ENCODE results near the gene ZBTB7B. TPM values are rescaled to one million over a fixed set of nuclear protein-coding genes. Genes with fewer than 3 reads are reported as not detected.

The ZBTB7B gene
- total and polyA plus RNA-seq, 2 donors (not counting 1 experiment from before 2014, with no cell fraction given) = 55.7 to 67.3 TPM

DNA sequence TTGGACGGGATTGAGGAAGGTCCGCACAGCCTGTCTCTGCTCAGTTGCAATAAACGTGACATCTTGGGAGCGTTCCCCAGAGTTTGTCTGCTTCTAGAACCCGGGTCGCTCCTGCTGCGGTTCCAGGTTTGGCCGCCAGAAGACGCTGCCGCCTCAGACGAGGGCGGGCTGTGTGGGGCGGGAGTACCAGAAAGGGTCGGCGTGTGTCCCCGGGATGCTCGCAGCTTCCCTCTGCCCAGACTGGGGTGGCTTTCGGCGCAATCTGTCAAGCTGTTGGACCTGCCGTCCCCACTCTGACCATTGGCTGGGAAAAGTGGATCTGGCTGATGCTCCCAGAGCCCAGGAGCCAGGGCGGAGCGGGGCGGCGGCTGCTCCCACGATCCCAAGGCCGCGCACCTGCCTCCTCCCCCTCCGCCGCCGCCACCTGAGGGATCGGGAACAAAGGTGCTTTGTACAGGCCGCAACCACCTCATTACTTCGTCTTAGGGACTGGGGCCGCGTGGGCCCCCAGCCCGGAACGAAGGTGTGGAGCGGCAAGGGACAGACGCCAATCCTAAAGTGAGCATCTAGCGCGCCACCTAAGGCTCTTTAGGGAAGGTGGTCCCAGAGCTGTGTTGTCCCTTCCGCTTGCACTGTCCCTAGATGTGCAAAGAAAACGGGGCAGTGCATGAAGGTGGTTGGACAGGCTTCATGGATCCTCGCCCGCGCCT lies 60.3 kb downstream of the ZBTB7B start:
- ChIA-PET POLR2A (interaction anchor here (0.9 to 2.4 kb wide), 4 partner anchors 12 to 108 kb away, joined by 3 to 18 read pairs (median 7); partner anchors contain the start of gene ADAM15), CTCF (interaction anchor here (1.0 to 20.2 kb wide), 11 partner anchors 9 to 131 kb away, joined by 3 to 370 read pairs (median 6); partner anchors contain the start of genes ADAM15, EFNA3 and KRTCAP2)
- Histone ChIP-seq H3K79me2 (ENCODE audit: control insufficient read depth, insufficient read depth, low read length) (peaks cover 24% of the 10 kb centered on the region), H3K4me1 (ENCODE audit: control insufficient read depth in 2 of 2, insufficient read depth in 2 of 2, low read length in 2 of 2) (peaks cover 27 to 50% of the 10 kb centered on the region in 2 donors), H3K36me3 (replicated peaks in 1 of 2; ENCODE audit: control extremely low read depth in 1 of 2, control insufficient read depth in 1 of 2, extremely low read depth in 1 of 2, insufficient read depth in 2 of 2, low read length in 1 of 2) (peaks cover 0 to 12% of the 10 kb centered on the region in 2 experiments), H3K9ac (ENCODE audit: low read length) (peak overlapping the region; percentile 82), H3K27me3 (replicated peaks in 1 of 4; ENCODE audit: control extremely low read depth in 1 of 4, control insufficient read depth in 3 of 4, insufficient read depth in 4 of 4, low read length in 3 of 4) (peaks cover 0 to 3% (median 0%) of the 10 kb centered on the region in 4 experiments), H3K4me3 (ENCODE audit: control extremely low read depth in 1 of 5, extremely low read depth in 1 of 5, insufficient read depth in 1 of 5, low read depth in 2 of 5, low read length in 4 of 5) (peak overlapping the region; percentile 68 to 78 (median 74)), H4K20me1 (ENCODE audit: control insufficient read depth, insufficient read depth, low read length, poor library complexity, severe bottlenecking) (peaks cover 38% of the 10 kb centered on the region), H3K9me3 (ENCODE audit: control extremely low read depth in 1 of 3, control insufficient read depth in 2 of 3, insufficient read depth in 1 of 3, low read length in 2 of 3) (no peaks in the 10 kb centered on the region), H2AFZ (ENCODE audit: insufficient read depth, low read depth, low read length, poor library complexity, severe bottlenecking) (peak overlapping the region; percentile 80), H3K27ac (ENCODE audit: low read length in 2 of 2) (no peak overlapping the region), H3K4me2 (replicated peaks; ENCODE audit: low read depth, low read length, poor library complexity, severe bottlenecking) (peak overlapping the region; percentile 96)
- Mint-ChIP-seq H3K27me3 (no peaks in the 10 kb centered on the region), H3K4me1 (peaks cover 45% of the 10 kb centered on the region), H3K9me3 (ENCODE audit: insufficient read depth) (no peaks in the 10 kb centered on the region), H3K27ac (peak overlapping the region; percentile 87), H3K4me3 (peak overlapping the region; percentile 94)
- WGBS (ENCODE audit: insufficient coverage) = 6% methylated on average over 46 of the region's 46 CpGs
- DNase-seq (peak; percentile 79), ATAC-seq (ENCODE audit: low read depth) (peak; percentile 24)
- TF ChIP-seq, protein P1, sequence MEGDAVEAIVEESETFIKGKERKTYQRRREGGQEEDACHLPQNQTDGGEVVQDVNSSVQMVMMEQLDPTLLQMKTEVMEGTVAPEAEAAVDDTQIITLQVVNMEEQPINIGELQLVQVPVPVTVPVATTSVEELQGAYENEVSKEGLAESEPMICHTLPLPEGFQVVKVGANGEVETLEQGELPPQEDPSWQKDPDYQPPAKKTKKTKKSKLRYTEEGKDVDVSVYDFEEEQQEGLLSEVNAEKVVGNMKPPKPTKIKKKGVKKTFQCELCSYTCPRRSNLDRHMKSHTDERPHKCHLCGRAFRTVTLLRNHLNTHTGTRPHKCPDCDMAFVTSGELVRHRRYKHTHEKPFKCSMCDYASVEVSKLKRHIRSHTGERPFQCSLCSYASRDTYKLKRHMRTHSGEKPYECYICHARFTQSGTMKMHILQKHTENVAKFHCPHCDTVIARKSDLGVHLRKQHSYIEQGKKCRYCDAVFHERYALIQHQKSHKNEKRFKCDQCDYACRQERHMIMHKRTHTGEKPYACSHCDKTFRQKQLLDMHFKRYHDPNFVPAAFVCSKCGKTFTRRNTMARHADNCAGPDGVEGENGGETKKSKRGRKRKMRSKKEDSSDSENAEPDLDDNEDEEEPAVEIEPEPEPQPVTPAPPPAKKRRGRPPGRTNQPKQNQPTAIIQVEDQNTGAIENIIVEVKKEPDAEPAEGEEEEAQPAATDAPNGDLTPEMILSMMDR (IDR thresholded peaks at IDR 0.05) = peak; percentile 87
- TF ChIP-seq EZH2 (IDR thresholded peaks at IDR 0.05; ENCODE audit: borderline replicate concordance, insufficient read depth, low read depth, low read length, poor library complexity, severe bottlenecking) = no peak
- intact Hi-C loops (cut with micrococcal nuclease) = loop anchor here (1.0 to 10.0 kb wide), 10 partner anchors 8 to 1391 kb away; partner anchors contain the start of genes ADAR and ILF2
